Measurements from ENCODE around the gene STUB1. TPM values are rescaled to one million over a fixed set of nuclear protein-coding genes. Genes with fewer than 3 reads are reported as not detected.

STUB1 gene
- polyA plus RNA-seq, 2 of the 4 experiments (the other 2 are of a cell fraction): 60.6 to 93.5 TPM

GRCh38 chr16:720447-720989, 40.3 kb downstream of the STUB1 start (continued):
- TF ChIP-seq, protein P1, sequence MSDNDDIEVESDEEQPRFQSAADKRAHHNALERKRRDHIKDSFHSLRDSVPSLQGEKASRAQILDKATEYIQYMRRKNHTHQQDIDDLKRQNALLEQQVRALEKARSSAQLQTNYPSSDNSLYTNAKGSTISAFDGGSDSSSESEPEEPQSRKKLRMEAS (IDR thresholded peaks at IDR 0.05): peak; percentile 73

DNA sequence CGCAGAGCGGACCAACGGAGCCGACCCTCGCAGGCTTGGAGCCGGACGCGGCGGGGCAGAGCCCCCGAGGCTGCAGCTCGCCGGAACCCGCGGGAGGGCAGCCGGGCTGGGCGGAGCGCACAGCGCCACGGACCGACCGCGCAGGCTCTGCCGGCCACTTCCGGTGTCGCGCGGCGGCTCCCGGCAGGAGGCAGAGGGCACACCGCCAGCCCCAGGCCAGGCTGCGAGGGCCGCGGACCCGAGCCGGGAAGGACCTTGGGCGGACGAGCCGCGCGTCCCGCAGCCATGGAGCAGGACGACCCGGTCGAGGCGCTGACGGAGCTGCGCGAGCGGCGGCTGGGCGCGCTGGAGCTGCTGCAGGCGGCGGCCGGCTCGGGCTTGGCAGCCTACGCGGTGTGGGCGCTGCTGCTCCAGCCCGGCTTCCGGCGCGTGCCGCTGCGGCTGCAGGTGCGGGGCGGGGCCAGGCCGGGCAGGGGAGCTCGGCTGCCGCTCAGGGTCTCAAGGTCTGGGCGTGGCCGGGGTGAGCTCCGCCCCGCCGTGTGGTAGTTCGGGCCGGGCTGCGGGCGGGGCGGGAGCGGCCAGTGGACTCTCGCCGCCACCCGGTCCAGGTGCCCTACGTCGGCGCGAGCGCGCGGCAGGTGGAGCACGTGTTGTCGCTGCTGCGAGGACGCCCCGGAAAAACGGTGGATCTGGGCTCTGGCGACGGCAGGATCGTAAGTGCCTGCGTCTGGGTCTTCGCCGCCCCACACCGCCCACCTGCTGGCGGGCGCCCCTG, 41.0 kb downstream of the STUB1 start, which contains the start of gene ANTKMT:
Gene ANTKMT (plus strand): TSS at position 157 of the 775 bp plus-strand sequence. CDS start 129 bp downstream, at position 286.
- no peak for FAIRE-seq
- CTCF ChIA-PET: interaction anchor here (3.9 to 28.0 kb wide), 3 partner anchors 7 to 65 kb away, joined by 29 to 656 read pairs (median 656); partner anchors contain the start of genes ANTKMT, CCDC78, CIAO3 and FBXL16
- ATAC-seq: peak; percentile 53 to 70
- H3K4me1 ChIP-seq: peaks cover 49% of the 10 kb centered on the region
- 53% methylated on average over 25 of the region's 106 CpGs for WGBS (ENCODE audit: missing lambda C conversion rate)
- peak; percentile 84 to 88 for DNase-seq (ENCODE audit: low read depth in 1 of 2, low spot score in 1 of 2)
- POLR2A ChIA-PET: interaction anchor here (0.6 to 2.6 kb wide), 13 partner anchors 9 to 67 kb away, joined by 3 to 33 read pairs (median 6); partner anchors contain the start of genes CHTF18, CIAO3, RPUSD1 and STUB1
- no peaks in the 10 kb centered on the region for H3K9me3 ChIP-seq
- peak within 1 kb of the TSS; percentile 93 for H3K4me3 ChIP-seq
- H3K4me2 ChIP-seq: peak within 1 kb of the TSS; percentile 94
- peak within 1 kb of the TSS; percentile 98 to 99 for H3K27ac ChIP-seq
- TF ChIP-seq ZC3H11A (IDR thresholded peaks at IDR 0.05) (no peak), EP300 (IDR thresholded peaks at IDR 0.05) (peak in 1 of 2 experiments; percentile 25; a peak in 1 of 5 replicates), HOXB13 (CRISPR knock-in tag; IDR thresholded peaks at IDR 0.05; ENCODE audit: low read depth) (0 out of 2 replicates have a peak, but pooled peaks have one; percentile 66), FOSL2 (IDR thresholded peaks at IDR 0.05) (no peak), FOSL2 (CRISPR knock-in tag; IDR thresholded peaks at IDR 0.05) (no peak), NPAS2 (CRISPR knock-in tag; IDR thresholded peaks at IDR 0.05; ENCODE audit: borderline replicate concordance) (no peak), POLR2A (IDR thresholded peaks at IDR 0.05; ENCODE audit: low read length) (peak; percentile 85), ESRRA (IDR thresholded peaks at IDR 0.05; ENCODE audit: borderline replicate concordance, low read length) (no peak), JUNB (IDR thresholded peaks at IDR 0.05) (no peak), JUN (IDR thresholded peaks at IDR 0.05) (peak; percentile 95 to 98), TP53 (CRISPR knock-in tag; IDR thresholded peaks at IDR 0.05) (no peak), HOXB5 (CRISPR knock-in tag; IDR thresholded peaks at IDR 0.05) (no peak; the same call in none of the 2 replicates), KDM1A (IDR thresholded peaks at IDR 0.05; ENCODE audit: low read depth) (no peak), HES2 (IDR thresholded peaks at IDR 0.05) (no peak), CBX2 (IDR thresholded peaks at IDR 0.05; ENCODE audit: borderline replicate concordance, low read depth) (no peak), EHF (CRISPR knock-in tag; IDR thresholded peaks at IDR 0.05) (peak; percentile 80), CHD4 (IDR thresholded peaks at IDR 0.05; ENCODE audit: borderline replicate concordance) (no peak), ZSCAN20 (CRISPR knock-in tag; IDR thresholded peaks at IDR 0.05) (no peak), ZNF302 (CRISPR knock-in tag; IDR thresholded peaks at IDR 0.05) (no peak), ATOH8 (CRISPR knock-in tag; IDR thresholded peaks at IDR 0.05; ENCODE audit: low read depth) (peak; percentile 16; the same call in 1 of the 2 replicates), MAFK (IDR thresholded peaks at IDR 0.05; ENCODE audit: partially characterized antibody) (no peak), TFCP2L1 (CRISPR knock-in tag; IDR thresholded peaks at IDR 0.05) (no peak), RFX5 (IDR thresholded peaks at IDR 0.05) (no peak), EHMT2 (IDR thresholded peaks at IDR 0.05; ENCODE audit: low read depth) (no peak), PHF8 (IDR thresholded peaks at IDR 0.05; ENCODE audit: borderline replicate concordance, low read depth) (peak; percentile 74; the same call in 1 of the 2 replicates), SMC3 (IDR thresholded peaks at IDR 0.05) (no peak), POLR2AphosphoS2 (conservative IDR thresholded peaks at IDR 0.05; ENCODE audit: low read length) (no peak), E2F6 (IDR thresholded peaks at IDR 0.05; ENCODE audit: borderline replicate concordance, low read depth) (peak; percentile 96), NR3C1 (IDR thresholded peaks at IDR 0.05) (no peak), RAD21 (conservative IDR thresholded peaks at IDR 0.05 in 1 of 2, IDR thresholded peaks at IDR 0.05 in 1 of 2) (no peak), NFE2L2 (conservative IDR thresholded peaks at IDR 0.05; ENCODE audit: low read length) (no peak), KDM5A (IDR thresholded peaks at IDR 0.05) (peak; percentile 79), RARB (CRISPR knock-in tag; IDR thresholded peaks at IDR 0.05) (no peak), ZFP36 (IDR thresholded peaks at IDR 0.05; ENCODE audit: borderline replicate concordance, partially characterized antibody) (no peak)
- TF ChIP-seq, protein P1 (IDR thresholded peaks at IDR 0.05): peak; percentile 94
- TF ChIP-seq, protein P2, sequence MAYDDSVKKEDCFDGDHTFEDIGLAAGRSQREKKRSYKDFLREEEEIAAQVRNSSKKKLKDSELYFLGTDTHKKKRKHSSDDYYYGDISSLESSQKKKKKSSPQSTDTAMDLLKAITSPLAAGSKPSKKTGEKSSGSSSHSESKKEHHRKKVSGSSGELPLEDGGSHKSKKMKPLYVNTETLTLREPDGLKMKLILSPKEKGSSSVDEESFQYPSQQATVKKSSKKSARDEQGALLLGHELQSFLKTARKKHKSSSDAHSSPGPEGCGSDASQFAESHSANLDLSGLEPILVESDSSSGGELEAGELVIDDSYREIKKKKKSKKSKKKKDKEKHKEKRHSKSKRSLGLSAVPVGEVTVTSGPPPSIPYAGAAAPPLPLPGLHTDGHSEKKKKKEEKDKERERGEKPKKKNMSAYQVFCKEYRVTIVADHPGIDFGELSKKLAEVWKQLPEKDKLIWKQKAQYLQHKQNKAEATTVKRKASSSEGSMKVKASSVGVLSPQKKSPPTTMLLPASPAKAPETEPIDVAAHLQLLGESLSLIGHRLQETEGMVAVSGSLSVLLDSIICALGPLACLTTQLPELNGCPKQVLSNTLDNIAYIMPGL (CRISPR knock-in tag; IDR thresholded peaks at IDR 0.05; ENCODE audit: borderline replicate concordance): no peak
